Measurements from ENCODE around the gene CCDC85A.

CCDC85A gene

DNA sequence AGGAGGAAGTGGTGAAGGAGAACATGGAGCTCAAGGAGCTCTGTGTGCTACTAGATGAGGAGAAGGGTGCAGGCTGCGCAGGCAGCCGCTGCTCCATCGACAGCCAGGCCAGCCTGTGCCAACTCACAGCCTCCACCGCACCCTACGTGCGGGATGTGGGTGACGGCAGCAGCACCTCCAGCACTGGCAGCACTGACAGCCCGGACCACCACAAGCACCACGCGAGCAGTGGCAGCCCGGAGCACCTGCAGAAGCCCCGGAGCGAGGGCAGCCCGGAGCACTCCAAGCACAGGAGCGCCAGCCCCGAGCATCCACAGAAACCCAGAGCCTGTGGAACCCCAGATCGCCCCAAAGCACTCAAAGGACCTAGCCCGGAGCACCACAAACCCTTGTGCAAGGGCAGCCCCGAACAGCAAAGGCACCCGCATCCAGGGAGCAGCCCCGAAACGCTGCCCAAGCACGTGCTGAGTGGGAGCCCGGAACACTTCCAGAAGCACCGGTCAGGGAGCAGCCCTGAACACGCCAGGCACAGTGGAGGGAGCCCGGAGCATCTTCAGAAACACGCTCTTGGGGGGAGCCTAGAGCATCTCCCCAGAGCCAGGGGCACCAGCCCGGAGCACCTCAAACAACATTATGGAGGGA lies 9.0 kb downstream of the CCDC85A start:
- no peak for DNase-seq (ENCODE audit: low read depth in 2 of 2)

- no peak for DNase-seq (ENCODE audit: low read depth in 2 of 2)
These were observed 11.8 kb downstream of the CCDC85A start for GRCh38 chr2:56195563-56195962.

- DNase-seq (ENCODE audit: low read depth in 2 of 2), result no peak
These were observed 14.0 kb downstream of the CCDC85A start for GRCh38 chr2:56197816-56198215.

DNA sequence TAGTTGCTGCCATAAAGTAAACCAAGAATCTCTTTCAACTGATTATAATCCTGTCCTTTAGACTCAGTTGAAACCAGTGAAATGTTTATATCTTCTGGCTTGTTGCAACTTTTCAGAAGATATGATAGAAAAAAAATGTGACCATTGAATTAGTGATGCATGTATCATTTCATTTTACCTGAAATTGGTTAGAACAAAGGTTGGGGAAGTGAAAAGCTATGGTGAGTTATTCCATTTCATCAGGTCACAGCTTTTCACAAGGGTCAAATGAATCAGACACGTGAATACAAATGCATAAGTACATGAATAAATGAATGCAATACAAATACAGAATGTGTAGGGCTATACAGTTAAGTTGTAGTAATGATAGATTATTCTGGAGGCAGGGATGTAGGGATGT lies 15.1 kb downstream of the CCDC85A start:
- DNase-seq (ENCODE audit: low read depth in 2 of 2), result no peak

DNA sequence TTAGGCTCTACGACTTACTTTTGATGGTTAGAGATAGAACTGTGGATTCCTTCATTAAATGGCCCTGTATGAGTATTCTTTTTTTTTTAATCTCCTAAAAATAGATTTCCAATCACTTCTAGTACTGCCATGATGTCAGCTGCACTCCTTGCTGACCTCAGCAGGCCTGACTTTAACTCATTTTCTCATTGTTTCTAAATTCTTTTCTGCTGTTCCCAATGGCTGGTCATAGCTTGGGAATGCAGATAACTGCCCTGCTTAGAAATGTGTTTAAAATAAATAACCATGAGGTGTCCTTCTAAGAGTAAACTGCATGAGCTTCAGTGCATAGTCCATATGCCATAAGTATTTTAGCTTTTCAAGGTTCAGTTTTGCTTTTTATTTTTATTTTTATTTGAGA lies 15.7 kb downstream of the CCDC85A start:
- no peak for DNase-seq (ENCODE audit: low read depth in 2 of 2)

GRCh38 chr2:56202381-56203121 lies 18.8 kb downstream of the CCDC85A start:
- no peak for DNase-seq (ENCODE audit: low read depth in 2 of 2)

DNA sequence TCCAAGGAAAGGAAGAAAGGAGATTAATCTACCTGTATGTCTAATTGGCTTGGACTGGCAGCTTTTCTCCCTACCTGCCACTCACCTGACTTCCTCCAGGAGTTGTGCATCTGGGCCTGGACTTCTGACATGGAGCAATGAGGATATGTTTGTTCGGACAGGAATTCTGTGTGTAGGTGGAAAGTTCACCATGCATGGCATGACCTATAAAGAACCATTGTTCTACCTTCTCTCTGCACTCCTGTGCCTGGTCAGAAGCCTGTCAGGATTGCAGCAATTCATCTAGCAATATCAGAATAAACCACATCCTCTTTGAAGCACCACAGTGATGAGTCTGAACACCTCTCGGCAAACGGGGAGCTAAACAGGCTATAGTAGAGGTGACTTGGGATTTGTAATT lies 20.8 kb downstream of the CCDC85A start:
- DNase-seq (ENCODE audit: low read depth in 2 of 2), result no peak

GRCh38 chr2:56206250-56206649 lies 22.5 kb downstream of the CCDC85A start:
- no peak for DNase-seq (ENCODE audit: low read depth in 2 of 2)

DNA sequence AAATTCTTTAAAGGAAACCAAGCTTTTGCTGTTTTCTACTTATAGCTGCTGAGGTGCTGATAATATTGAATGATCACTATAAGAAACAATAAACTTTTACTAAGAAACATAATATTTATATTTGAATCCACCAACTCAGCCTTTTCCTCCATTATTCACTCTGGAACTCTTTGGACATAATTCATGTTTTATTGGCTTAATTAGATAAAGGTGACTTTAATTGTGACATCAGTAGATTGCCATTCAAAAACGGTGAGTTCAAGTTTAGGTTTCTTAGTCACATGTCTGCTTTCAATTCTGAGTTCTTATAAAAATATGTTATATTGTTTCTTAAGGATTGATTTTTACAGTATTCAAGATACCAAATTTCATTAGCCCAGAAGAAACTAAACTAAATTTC lies 24.0 kb downstream of the CCDC85A start:
- DNase-seq (ENCODE audit: low read depth in 2 of 2), result no peak

DNA sequence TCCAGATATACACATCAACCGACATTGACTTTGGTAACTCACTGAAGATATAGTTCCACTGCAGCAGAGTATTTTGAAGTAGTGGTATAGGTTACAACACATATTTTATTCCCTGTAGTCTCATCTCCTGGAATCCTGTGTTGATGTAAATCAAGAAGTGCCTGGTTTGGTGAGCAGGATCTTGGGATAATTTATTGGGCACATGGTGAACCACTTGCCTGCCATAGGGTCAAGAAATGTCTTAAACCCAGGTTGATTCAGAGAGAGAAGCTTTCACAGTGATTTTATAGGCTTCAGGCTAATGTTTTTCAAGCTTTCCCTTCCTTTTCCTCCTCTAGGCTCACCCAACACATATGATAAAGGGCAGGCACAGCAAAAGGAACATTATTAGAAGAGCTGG lies 24.6 kb downstream of the CCDC85A start:
- DNase-seq (ENCODE audit: low read depth in 2 of 2), result no peak

DNA sequence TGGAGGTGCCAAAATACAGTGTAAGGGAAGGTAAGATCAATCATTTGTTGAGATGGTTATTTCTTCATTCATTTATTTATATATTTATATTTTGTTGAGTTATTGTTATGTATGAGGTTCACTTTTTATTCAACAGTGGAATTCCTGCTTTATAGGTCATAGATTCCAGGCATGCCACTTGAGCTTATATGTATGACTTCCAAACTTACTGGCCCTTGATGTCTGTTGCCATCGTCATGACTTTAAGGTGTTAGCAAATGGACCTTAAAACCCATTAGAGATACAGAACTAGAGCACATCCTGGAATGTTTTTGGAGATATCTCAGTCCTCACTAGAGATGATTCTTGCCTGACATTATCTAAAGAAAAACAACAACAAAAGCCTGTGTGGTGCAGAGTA lies 25.9 kb downstream of the CCDC85A start:
- no peak for DNase-seq (ENCODE audit: low read depth in 2 of 2)

DNA sequence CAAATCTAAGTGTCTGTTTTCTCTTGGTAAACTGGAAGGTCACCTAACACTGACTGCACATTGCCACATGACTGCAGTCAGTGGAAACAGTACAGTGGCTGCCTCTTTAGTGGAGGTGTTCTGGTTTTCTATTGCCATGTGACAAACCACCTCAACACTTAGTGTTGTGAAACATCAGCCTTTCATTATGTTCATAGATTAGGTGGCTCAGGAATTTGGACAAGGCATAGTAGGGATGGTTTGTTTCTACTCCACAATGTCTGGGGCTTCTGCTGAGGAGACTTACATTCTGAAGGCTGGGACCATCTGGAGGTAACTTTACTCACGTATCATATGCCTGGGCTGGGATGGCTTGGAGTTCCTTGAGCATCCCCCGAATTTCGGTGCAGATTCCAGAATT lies 26.5 kb downstream of the CCDC85A start:
- no peak for DNase-seq (ENCODE audit: low read depth in 2 of 2)

DNA sequence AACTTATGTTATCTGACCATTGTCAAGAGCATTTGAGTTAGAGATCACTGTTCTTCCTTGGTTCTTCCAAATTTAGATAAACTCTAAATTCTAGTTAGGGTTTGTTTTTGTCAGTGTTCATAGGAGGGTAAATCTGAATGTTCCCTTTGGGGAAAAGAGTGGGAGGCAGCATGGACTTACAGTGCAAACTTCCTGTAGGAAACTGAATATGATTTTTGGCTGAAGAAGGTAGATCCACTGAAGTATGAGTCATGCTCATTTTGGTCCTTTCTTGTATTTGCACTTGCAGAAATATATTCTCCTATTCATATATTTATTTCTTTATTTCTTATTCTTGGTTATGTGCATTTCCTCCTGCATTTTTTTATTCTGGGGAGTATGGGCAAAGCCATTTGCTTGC lies 27.3 kb downstream of the CCDC85A start:
- DNase-seq (ENCODE audit: low read depth in 2 of 2), result no peak

GRCh38 chr2:56215911-56216310 lies 32.1 kb downstream of the CCDC85A start:
- no peak for DNase-seq (ENCODE audit: low read depth in 2 of 2)

GRCh38 chr2:56217106-56217505 lies 33.3 kb downstream of the CCDC85A start:
- DNase-seq (ENCODE audit: low read depth in 2 of 2), result no peak

- DNase-seq (ENCODE audit: low read depth in 2 of 2), result no peak
These were observed 38.7 kb downstream of the CCDC85A start for GRCh38 chr2:56222481-56222880.

DNA sequence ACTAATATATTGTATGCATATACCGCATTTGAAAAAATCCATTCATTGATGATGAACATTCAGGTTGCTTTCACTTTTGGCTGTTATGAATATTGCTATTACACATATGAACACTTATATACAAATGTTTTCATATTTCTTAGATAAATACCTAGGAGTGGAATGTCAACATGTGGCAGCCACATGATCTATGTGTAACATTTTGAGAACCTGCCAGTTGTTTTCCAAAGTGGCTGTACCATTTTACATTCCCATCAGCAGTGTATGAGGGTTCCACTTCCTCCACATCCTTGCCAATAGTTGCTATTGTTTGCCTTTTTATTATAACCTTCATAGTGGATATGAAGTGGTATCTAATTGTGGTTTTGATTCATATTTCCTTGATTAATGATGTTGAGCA lies 40.5 kb downstream of the CCDC85A start:
- DNase-seq (ENCODE audit: low read depth in 2 of 2), result no peak

DNA sequence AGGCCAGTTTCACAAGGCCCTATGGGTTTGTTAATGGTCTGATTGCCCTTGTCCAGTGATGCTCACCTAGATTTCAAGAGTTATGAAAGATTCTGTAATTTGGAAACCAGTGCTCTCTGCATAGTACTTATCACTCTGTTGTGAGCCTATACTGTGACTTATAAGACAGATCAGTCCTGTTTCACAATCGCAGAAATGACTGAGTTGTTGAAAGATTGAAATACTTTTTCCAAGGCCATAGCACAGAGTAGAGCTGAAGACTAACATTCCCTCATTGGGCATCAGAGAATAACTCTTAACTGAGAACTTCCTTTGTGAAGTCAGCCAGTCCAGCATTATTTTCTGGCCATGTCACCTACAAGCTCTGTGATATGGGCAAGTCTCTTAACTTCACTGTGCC lies 44.0 kb downstream of the CCDC85A start:
- no peak for DNase-seq (ENCODE audit: low read depth in 2 of 2)

DNA sequence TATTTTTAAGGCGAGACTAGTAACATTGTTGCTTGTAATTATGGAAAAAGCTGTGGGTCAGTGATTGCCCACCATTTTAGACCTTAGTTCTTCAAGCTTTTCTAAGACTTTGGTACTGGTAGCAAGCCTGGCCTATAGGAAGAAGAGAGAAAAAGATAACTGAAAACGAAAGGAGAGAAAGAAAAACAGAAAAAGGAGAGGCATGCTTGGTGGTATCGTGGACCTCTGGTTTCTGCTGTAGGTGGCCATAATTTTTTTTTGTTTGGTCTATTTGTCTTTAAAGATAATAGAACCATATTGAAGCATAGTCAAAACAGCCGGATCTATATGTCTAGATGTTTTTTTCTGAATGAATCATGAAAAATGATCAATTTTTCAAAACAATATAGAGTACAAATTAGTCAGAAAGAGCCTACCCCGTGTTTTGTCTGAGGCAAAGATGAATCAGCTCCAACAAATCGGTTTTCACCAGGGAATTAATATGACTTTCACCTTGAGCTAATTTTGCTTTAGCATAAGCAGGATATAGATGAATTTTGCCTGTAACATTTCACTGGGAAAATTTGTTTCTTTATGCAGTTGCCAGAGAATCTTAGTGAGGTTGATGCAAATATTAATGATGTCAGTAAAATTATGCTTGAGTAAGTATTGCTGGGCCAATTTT lies 45.7 kb downstream of the CCDC85A start:
- DNase-seq (ENCODE audit: low read depth in 2 of 2), result no peak

DNA sequence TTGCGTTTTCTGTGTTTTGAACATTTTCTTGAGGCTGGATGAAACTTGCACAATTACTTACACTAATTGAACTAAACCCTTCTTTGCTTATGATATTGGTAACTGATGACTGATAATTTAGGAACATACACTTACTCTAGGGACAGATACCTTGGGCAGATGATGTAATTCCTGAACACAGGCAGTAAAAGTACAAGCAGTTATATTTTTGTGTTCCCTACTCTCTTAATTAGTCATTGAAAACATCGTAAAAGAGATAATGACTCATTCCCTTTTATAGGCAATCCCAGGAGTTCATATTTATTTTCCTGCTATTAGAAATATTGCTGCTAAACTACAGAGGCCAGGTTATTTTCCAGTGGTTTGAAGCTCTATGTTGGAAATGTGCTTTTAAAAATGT lies 46.4 kb downstream of the CCDC85A start:
- no peak for DNase-seq (ENCODE audit: low read depth in 2 of 2)

GRCh38 chr2:56231361-56231760 lies 47.6 kb downstream of the CCDC85A start:
- DNase-seq (ENCODE audit: low read depth in 2 of 2), result no peak

DNA sequence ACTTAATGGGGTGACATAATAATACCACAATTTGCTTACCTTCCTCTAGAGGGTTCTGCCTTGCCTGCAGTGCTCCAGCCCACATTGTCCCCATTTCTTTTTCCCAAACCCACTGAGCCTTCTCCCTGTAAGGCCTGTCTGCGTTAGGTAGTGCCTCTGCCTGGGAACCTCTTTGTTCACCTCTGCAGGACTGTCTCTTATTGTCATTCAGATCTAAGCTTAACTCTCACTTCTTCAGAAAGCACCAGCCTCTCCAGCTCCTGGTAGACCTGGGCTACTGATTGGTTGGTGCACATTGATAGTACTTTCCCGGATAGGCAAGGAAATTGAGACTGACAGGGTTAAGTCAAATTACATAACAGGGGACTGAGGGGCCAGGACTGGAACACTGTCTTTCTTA lies 49.1 kb downstream of the CCDC85A start:
- no peak for DNase-seq (ENCODE audit: low read depth in 2 of 2)

- DNase-seq (ENCODE audit: low read depth in 2 of 2), result no peak
These were observed 50.5 kb downstream of the CCDC85A start for GRCh38 chr2:56234241-56234640.
